Astrocyte of the hippocampus (primary cell): ENCODE data around the gene PTGER4.

Experiments
- DNase-seq: peaks from one replicate; pipeline ENCODE4 v3.0.0; 2011; ENCODE audit warnings: low read depth, low spot score

The PTGER4 gene

DNA sequence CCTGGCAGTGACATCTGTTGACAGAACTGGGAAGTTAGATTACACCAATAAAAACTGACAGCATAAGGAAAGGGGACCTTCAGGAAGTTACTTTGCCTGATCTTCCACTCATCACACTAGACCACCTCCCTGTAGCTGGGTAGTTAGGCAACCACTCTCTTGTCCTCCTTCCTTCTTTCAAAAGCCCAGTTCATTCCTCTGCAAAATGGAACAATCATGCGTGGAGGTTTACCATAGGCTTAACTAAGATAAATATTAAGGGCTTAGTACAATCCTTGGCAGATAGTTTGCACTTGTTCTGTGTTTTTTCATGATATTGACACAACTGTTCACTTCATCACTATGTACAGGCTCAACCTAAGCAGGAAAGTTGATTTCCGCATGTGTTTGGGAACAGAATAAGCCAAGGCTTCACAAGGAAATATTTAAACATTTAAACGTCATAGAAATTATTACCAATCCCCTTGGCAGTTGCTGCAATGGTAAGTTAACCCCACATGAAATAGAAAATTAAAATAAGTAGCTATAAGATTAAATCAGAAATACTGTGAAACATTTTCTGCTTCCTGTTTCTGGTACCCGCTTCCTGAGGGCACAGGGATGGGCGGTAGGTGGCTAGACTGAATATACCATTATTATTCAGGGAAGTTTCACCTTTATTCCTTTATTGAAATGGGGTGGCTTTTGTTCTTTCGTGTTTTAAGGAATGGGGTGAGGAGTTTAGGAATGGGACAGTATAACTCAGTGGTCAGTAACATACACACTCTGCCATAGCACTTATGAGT is 9.9 kb upstream of the PTGER4 start:
- no peak for DNase-seq

DNA sequence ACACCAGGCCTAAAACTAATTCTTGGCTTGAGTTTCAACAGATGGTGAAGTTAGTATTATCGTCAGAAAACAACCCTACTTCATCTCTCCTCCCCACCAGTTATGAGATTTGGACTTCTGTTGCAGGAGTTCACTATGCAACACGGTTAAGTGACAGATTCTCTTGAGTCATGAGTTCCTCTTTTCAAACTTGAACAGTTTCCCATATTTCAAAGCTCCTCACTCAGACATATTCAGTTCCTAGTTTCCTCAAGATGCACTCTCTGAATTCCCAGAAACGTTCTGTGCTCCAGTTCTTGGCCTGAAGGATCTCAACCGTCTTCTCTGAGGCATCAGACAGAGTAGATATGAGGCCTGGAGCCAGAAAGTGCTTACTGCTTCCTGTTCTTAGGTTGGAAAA is 7.3 kb upstream of the PTGER4 start:
- DNase-seq, result no peak

DNA sequence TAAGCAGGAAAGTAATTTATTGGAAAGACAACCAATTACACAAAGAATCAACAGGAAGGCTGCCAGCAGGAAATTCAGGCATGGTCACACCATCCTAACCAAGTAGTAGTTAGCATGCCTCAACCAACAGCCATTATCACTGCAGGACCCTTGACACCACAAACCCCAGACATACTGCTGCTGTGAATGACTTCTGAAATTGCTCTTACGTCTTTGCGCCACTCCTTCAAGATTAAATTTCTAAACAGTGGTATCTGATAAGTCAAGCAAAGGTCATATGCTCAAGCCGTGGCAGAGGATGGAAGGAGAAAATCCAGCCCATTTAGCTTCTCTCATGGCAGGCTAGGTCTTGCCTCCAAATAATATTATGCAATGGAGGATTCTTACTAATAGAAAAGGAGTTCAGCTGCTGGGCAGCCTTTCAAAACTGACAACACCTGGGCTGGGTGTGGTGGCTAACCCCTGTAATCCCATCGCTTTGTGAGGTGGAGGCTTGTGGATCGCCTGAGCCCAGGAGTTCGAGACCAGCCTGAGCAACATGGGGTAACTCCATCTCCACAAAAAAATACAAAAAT is 5.0 kb upstream of the PTGER4 start:
- DNase-seq, result no peak

DNA sequence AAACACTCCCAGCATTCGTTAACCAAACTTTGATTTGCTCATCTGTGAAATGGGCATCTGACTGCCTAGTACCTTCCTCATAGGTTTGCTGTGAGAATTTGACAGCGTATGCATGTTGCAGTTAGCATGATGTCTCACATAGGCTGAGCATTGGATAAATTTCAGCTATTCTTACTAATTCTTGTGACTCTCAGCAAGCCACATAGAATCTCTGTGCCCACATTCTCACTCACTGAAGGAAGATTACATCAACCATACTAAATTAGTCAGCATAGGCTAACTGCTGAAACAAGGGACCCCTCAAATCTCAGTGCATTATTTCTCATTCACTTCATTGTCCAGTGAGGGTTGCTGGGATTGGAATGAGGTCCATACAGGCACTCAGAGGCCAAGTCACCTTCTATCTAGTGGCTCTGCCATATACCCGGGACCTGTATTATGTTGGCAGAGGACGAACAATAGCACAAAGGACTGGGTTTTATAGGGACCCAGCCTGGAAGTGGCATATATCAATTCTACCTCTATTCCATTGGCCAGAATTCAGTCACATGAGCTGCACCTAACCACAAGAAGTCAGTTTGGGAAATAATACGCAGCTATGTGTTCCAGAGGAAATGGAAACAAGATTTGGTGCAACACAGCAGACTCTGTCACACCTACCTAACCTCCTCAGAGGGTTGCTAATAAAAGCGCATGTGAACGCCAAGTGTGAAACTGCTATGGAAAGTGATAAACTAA is 4.2 kb upstream of the PTGER4 start:
- DNase-seq, result no peak

DNA sequence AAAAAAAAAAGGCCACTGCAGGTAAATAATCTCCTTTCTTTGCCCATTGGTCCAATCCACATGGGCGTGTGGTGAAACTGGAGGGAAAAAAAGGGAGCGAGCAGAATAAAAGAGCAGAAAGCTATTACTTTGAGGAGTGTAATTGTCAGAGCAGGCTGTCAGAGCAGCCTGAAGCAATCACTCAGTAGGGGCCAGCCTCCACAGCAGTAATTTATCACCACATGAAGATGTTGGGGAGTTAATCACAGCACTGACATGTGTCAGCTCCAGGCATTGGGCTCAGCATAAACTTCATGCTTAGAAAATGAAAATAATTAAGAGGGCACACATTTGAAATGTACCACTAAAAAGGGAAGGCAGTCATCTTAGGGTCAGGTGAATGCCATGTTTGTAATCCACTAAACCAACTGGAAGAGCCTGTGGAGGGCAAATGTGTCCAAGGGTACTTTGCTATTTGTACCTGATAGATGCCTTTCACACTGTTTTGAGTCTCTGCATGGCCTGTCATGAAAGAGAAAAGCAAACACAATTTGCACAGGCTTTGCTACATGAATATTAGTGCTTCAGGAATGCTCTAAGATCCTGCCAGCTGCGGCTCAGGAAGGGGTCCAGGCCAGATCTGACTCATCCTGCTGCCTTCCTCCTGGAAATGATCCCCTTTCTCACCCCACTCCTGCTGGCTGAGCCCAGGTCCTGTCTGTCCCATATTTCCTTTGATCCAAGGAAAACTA is 2.9 kb upstream of the PTGER4 start:
- peak; percentile 86 for DNase-seq

DNA sequence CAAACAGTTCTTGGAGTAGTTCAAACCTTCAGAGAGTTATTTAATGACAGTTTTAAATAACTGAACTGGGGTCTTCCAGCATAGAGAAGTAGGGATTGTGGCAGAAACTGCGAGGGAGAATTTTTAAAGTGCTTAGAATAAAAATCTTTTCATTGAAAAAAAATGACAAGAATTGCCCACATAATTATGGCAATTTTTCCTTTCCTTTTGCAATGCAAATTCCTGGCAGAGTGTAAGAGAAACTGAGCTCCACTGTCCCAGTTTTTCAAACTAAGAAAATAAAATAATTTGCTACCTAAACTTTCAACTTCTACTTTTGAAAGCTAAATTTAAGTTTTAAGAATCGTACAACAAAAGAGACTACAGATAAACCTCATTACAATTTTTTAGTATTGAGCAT is 2.3 kb upstream of the PTGER4 start:
- no peak for DNase-seq

DNA sequence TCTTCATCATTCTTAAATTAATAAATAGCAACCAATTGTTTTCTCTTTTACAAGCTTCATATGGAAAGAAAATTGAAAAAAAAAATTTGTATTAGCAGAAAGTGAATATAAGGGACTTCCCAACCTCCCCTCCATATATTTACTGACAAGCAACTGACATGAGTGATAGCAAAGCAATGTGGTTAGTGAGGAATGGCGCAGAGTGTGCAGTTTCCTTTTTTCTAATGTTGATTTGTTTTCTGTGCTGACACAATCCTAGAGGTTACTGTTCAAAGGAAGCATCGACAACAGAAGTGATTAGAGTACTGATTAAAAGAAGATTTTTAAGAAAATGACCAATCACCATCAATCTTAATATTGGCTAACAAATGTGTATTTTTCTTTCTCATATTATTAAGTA is 1.7 kb upstream of the PTGER4 start:
- no peak for DNase-seq

DNA sequence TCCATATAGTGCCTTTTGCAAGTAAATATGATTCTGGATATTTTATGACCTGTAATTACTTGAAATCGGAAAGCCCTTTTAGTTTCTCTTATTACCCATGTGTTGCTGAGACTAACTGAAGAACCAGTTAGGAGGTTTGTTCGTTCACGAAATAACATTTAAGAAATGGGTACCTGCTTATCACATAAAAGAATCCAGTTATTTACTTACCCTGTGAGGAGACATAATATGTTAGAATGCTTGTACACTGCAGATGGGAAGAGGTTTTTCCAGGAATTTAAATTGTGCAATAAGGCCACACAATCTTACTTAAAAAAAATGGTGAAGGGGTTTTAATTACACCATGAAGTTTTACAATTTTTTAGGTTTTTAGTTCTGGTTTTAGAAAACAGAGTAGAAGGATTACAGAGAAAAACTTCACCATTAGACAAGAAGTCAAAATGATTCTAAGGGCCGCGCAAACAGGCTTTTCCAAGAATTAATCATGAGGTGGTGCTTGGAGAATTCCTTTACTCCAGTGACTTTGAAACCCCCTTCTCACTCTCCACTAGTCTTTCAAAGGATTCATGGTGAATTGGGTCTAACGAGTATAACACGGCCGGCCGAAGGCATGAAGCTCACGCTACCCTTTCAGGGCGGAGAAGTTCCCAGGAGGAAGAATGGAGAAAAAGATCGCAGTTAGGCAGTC is 1.1 kb upstream of the PTGER4 start:
- no peak for DNase-seq

DNA sequence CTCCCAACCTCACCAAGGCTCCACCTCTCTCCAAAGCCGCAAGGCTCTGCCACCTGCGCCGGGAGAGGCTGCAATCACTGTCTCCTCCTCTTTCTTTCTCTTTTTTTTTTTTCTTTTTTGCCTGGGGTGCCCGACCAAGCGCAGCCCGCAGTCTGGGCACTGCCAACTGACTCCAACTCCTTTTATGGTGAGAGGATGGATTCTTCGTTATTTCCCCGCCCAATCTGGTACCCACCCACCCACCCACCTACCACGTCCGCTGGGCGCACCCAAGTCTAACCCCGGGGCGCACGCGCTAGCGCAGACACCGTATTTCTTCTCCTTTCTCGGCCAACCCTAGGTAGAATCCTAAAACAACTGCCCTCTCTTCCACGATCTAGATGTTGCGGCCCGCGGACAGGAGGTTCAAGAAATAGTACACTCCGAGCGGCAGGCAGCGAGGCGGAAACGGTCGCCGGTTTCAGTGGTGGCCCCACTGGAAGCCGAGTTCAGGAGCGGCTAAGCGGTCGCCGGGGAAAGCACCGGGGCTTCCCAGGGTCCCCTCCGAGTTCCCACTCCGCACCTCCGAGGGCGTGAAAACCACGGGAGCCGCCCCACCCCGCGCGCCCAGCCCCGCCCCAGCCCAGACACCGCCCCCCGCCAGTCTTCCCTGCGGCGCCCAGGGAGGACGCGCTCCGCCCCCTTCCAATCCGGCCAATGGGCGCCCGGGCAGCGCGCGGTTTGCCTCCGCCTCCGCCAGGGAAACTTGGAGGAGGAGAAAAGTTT is 385 bp upstream of the PTGER4 start:
- peak; percentile 96 for DNase-seq

DNA sequence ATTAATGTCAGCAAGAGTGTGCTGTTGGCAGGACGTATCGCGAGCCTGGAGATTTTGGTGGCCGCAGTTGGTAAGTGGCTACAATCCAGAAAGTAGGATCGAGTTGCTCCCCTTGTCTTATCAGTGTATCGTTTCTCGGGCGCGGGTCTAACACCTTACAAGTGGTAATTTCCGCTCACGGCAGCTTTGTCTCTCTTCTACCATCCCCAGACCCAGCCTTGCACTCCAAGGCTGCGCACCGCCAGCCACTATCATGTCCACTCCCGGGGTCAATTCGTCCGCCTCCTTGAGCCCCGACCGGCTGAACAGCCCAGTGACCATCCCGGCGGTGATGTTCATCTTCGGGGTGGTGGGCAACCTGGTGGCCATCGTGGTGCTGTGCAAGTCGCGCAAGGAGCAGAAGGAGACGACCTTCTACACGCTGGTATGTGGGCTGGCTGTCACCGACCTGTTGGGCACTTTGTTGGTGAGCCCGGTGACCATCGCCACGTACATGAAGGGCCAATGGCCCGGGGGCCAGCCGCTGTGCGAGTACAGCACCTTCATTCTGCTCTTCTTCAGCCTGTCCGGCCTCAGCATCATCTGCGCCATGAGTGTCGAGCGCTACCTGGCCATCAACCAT is 1.1 kb downstream of the PTGER4 start:
- DNase-seq, result peak; percentile 28

DNA sequence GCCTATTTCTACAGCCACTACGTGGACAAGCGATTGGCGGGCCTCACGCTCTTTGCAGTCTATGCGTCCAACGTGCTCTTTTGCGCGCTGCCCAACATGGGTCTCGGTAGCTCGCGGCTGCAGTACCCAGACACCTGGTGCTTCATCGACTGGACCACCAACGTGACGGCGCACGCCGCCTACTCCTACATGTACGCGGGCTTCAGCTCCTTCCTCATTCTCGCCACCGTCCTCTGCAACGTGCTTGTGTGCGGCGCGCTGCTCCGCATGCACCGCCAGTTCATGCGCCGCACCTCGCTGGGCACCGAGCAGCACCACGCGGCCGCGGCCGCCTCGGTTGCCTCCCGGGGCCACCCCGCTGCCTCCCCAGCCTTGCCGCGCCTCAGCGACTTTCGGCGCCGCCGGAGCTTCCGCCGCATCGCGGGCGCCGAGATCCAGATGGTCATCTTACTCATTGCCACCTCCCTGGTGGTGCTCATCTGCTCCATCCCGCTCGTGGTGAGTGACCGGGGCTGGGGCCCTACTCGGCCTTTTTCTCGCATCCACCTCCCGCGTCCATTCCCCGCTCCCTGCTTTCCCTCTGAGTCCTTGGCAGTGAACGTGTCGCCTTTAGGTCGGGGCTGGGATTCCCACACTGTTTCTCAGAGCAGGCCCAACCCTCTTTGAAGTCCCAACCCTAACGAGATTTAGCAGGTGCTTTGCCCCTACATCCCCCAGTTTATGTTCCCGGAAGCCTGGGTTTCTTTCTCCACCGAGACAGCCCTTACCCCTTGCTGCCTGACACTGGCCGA is 1.8 kb downstream of the PTGER4 start:
- DNase-seq, result peak; percentile 46

DNA sequence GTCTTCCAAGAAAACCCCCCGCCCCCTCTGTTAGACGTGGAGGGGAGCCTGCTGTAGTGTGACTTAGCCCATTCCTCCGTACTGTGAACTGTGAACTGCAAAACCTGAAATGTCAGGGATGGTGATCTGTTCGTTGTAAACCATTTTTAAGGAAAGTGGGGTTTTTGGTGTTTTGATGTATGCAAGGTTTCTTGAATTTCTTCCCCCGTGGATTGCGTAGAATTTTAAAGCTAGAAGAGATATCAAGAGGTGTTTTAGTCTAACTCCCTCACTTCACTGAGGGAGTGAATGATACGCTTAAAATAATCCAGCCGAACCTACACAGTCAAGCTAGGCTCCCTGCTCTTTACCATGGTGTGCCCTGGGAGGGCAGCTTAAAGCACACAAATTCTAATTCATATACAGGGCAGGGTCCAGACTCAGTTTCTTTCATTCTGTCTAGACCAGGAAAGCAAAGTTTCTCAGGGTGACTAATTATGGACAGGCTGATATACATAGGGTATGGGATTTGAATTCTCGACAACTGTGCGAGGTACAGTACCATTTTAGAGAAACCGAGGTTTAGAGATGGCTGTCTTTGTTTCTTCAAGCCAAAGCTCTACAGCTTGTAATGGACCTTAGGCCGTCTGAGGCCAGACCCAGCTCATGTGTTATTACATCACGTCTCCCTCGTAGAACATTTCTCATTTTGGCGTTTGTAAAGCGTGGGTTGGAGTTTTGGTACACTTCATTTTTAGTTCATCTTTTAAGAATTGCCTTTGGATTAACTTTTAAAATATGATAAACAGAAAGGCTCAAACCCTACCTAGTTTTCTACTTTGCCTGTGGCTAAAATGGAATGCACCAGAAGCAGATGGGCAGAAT is 2.7 kb downstream of the PTGER4 start:
- no peak for DNase-seq

DNA sequence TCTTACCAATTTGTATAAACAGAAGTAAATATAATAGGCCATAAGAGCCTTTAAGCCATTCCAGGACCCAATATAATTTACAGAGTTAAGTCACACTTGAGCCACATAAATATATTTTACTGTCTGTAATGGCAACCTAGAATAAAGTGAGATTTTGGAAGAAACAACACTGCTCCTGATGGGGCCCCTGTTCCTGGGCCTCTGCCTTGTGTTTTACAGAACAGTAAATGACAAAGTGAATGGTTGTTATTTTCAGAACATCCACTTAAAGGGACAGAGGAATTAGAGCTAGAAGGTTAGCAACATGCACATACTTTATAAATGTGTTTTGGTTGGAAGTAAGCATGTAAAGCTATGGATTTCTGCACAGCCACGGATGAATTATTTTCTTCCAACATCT is 3.6 kb downstream of the PTGER4 start:
- no peak for DNase-seq

DNA sequence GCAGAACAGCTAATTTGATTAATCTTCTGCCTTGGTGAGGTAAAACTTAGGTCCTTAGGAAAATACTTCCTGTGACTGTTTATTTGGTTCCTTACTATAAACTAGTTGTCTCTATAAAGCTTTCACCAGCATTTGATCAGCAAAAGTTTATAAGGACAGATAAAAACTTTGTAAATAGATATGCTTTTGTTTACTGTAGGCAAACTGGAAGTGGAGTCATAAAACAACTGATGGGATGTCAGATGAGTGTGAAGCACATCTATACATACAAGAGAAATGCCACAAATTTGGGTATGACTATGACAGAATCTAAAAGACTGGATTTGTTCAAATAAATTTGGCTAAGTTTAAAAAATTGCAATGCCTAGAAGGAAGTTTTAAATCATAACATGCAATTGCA is 5.5 kb downstream of the PTGER4 start:
- DNase-seq, result no peak

DNA sequence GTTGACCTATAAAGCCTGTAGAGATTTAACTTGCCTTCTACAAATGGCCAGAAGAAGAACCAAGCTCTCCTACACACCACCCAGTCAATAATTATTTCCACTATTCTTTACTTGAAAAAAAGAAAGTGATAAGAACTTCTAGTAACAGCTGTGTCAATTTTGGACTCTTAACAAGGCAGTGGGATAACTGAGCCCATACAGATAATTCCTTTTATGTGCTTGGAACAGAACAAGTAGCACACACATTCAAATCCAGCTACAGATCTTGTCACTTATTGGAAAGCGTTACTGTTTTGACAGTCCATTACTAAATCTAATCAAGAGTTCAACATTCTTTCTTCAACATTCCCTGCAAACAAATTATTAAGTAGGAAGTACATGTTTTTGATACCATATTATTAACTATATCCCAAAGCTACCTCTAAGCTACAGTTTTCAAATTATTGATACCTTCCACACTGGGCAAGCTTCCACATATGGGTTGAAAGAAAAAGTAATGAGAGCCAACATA is 6.3 kb downstream of the PTGER4 start:
- DNase-seq, result no peak

DNA sequence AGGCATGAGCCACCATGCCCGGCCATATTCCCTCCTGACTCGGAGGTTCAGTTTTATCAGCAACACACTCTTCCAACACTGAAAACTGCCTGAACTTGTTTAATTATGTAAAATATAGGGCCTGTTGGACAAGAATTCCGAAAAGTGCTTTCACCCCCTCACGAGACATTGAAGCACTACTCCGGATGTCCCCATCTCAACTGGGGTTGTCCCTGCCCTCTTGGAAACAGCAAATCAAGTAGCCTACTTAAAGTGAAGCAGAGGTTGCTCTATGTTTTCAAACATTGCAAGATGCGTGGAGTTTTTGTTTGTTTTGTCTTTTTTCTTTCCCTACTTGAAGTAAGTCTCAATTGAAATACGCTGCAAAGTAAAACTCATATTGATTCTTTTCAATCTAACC is 7.6 kb downstream of the PTGER4 start:
- DNase-seq, result no peak

DNA sequence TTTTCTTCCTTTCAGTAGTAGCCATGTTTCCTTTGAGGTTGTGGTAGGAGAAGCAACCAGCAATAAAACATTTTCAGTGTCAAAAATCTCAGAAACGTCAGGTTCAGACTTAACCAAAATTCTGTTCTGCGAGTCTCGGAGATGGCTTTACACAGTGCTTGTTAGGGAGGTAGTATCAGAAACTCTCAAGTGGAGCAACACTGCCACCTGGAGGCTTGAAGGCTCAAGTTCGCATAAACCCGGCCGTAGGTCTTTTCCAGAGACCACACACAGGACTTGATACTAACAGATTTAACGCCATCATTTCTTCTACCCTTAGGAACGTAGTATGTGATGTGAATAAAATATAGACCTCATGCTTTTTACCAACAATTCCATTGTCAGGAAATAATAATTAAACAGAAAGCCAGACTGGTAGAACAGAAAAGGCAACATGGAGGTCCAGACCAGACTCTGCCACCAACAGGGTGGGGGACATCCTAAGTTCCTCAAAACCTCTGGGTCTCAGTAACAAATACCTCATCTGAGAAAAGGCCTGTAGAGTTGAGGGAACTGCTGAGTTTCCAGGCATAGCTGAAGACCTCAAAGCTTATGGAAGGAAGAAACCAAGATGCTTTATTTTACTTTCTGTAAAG is 8.5 kb downstream of the PTGER4 start:
- peak; percentile 93 for DNase-seq

DNA sequence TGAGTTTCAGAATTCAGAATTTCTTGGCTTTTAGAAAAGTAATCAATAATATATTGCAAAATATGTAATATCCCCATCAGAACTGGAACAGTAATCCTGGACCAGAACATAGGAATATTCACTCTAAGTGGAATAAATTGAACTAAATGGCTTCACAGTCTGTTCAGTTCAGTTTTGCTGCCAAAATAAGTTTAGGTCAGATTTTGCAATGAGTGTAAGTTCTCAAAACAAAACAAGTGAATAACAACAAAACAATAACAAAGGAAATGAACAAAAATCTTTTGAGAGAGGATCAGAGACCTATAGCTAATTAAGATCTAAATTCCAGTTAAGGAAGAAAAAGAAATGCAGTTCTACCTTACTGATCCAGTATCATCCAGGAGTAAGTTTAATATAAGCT is 9.3 kb downstream of the PTGER4 start:
- no peak for DNase-seq
